Fibroblast of skin of back (primary cell): Measurements from ENCODE around the gene CAMTA1.
A peak's percentile ranks its signal among the peaks of the same experiment; 100 is the strongest.

Experiments
- DNase-seq: peaks from one replicate; pipeline ENCODE4 v3.0.0-alpha.2; 2013

The CAMTA1 gene

DNA sequence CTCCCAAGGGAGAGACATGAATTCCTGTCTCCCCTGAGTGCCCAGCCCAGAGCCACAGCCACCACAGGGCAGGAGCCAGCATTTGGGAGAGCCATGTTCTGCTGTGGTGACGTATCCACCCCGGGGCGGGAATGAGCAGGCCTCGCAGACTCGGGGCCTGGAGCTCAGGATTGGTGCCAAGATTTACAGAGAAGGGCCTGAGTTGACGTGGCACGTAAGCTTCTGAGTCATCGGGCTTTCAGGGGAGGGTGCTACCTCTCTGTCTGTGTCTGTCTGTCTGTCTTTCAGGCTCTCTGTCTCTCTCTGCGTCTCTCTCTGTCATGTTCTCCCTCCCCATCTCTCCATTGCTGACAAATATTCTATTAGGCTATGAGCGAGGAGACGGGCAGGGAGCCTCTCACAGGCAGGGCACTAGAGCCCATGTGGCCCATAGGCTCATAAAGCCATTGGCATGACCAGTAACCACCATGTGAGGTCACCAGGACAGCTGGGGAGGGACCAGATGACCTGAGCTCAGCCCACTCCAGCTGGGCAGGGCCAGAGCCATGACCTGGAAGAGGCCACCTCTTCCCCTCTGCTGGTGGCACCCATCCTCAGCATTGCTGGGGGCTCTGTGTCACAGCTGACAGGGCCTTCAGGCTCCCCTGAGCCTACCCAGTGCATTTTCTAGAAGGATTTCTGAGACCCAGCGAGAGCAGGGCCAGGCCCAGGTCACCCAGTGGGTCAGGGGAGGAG lies 685.8 kb downstream of the CAMTA1 start:
- peak; percentile 99 for DNase-seq

DNA sequence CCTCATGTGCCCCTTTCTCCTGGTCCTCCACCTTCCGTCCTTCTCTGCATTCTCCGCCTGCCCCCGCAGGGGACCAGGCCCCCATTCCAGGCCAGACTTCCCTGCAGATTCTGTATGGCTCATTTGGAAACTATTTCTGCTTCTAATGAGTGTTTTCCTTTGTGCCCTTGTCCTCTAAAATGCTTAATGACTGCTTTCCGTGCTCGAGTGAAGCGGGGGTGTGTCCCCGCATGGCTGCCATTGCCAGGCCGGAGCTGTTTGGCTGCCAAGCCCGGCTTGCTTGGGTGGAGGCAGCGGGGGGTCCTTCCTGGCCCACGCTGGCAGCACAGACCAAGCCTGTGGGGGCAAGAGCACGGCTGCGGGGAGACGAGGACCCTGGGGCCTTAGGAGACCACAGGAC lies 686.6 kb downstream of the CAMTA1 start:
- peak; percentile 95 for DNase-seq

DNA sequence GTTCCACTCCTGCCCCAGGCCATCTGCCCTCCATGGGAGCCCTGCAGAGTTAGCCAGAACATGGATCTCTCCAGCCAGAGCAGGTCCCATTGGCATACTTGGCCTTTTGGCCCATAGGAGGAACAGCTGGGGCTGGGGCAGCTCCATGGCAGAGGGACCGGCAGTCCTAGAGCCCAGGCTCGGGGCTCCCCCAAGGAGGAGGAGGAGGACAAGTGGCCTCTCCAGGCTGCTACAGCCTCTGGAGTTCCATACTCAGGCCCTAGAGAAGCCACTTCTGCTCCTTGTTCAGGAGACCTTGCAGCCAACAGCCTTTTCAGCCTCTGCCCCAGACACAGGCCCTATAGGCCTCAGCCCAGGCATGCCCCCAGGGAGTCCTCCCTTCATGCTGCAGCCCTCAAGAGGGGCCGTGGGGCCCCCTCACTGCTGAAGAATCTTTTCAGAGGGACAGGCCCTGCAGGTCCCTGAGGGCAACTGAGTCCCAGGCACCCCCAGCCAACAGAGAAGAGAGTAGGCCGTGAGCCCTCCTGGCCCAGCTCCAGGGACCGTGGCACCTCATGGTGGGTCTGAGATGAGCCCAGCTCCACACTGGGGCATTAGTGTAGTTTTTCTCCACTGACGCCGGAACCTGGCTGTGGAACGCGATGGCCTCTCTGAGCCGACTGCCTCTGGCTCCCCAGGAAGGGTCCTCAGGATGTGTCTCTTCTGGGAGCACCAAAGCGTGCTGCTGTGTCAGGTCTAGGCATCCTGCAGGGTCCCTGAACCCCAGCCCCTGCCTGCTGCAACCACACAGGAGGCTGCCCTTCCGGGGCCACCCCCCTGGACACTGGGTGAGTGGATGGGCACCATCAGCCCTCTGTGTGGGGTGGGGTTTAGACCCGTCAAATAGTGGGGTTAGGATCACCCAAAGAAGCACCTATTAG lies 688.2 kb downstream of the CAMTA1 start:
- no peak for DNase-seq

DNA sequence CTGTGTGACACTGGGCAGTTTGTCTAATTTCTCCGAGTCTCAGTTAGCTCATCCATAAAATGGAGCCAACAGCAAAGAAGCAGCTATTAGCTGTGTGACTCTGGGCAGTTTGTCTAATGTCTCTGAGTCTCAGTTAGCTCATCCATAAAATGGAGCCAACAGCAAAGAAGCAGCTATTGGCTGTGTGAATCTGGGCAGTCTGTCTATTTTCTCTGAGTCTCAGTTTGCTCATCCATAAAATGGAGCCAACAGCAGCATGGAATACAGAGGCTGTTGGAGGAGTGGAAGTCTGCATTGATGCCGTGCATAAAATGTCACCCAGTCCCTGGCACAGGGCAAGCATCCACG lies 688.9 kb downstream of the CAMTA1 start:
- DNase-seq = no peak

DNA sequence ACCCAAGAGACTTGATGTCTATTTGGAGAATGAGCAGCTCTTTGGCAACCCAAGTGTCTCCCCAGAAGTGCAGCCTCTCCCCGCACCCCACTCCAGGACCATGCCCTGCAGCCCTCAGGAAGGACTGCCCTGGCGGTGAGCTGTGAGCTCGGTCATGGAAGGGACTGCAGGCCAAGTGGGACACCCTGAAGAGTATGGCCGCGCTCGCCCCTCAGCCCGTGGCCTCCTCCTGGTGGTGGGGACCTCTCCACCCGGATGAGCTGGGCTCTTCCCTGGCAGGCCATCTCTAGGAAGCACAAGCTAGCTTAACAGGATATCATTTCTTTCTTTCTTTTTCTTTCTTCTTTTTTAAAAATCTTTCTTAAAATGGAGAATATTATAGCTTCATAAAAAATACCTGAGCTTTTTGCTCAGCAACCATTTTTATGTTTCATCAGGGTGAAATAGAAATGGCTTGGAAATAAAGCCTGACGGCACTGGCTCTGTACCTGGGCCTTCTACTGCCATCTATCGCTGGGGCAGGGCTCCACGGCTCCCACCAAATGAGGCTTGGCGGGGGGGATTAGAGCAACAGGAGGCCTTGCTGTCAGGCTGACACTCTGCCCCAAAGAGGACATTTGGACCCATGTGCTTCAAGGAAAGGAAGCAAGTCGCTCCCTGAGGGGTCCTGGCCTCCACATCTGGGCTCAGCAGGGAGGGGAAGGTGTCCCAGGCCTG lies 689.7 kb downstream of the CAMTA1 start:
- DNase-seq = no peak

DNA sequence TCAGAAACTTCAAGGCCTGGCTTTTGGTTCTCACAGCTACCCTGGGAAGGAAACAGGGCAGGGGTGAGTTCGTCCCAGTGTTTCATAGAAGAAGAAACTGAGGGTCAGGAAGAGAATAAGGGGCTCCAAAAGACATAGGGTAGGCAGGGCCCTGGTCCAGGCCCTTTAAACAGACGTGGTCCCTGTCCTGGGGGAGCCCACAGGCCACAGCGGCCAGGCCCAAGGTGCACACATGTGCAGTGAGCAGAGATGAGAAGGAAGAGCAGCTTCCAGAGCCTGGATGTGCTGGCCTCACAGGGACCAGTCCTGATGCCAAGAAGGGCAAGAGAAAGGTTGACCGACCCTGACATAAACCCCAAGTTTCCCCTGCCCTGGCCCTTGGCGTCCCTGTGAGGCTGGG lies 690.4 kb downstream of the CAMTA1 start:
- DNase-seq = no peak

DNA sequence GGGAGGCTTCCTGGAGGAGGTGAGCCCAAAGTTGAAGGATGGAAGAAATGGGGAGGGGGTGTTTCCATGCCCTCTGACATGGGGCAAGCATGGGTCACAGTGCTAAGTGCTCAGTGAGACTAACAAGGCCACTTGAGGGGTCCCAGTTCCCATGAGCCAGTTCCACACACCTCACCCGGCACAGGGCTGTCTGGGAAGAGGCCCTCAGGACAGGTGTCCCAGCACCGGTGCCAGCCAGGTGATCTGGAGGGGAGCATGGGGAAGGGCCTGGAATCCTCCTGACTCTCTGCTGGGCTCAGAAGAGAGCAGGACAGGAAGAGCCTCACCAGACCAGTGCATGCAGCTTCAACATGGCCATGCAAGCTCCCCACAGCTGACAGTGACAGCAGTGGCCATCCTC lies 691.1 kb downstream of the CAMTA1 start:
- DNase-seq = no peak

DNA sequence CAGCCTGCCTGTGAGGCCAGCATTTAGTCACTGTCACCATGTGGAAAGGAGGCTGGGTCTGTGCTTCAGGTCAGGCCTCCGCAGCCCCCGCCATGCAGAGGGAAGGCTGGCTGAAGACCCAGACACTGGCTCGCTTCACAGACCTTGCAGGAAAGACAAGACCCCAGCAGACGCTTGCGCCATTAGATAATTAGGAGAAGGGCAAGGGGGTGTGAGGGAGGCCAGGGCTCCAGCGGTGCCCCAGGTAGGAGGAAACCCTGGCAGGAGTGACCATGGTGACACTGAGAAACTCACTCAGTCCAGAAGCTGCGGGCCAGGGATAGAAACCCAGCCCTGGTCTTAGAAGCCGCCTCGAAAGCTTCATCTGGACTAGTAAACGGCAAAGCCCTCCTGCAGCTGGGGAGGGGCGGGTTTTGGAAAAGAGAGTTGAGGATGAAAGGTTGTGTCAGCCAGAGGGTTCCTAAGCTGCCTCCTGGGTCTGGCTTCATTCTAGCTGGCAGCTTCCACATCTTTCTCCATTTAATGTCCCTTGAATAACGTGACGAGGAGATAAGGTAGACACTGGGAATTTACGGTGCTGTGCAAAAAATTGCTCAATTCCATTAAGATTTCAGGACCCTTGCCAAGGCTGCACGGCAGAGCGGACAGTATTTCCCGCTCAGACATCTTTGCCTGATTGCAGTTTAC lies 691.8 kb downstream of the CAMTA1 start:
- no peak for DNase-seq

DNA sequence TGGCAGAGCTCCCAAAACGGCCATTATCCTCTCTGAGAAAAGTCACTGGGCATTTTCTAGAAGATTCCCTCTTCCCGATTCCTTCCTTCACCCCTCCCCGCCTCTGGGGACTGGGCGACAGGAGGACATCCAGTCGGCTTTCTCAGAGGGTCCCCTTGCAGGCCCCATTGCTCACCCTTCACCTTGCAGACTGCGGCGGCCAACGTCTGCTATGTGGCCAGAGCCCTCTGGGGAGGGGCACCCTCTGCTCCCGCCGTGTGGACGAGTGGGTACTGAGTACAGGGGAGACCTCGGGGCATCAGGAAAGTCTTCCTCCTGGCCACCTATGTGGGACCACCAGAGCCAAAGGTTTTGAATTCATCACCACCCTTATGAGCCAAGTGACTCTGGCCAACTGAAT lies 692.3 kb downstream of the CAMTA1 start:
- no peak for DNase-seq

DNA sequence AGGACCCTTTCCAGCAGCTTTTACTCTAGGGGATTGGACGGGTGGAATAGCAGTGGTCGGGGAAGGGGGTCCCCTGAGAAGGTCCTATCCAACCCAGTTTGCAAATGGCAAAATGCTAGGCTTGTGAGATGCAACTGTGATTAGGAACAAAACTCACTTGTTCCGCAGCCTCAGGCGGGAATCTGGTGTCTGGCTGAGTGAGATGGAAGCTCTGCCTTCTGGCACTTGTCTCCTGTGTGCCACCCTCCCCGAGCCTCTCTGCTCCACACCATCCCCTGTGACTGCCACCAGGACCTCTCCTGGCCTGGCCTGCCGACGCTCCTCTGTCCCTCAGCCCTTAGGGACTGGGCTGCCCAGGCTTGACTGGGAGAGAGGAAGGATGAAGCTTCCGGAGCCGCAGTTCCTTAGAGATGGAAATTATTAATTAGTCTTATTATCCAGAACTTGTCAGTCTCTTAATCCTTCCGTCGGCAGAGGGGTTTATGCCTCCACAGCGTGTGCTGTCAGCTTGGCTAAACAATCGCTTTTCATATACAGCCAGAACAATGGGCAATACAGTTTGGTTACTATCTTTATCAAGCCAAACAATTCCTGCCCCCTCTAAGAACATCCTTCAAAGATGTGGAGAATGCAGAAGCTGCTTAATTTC lies 693.0 kb downstream of the CAMTA1 start:
- DNase-seq = no peak

DNA sequence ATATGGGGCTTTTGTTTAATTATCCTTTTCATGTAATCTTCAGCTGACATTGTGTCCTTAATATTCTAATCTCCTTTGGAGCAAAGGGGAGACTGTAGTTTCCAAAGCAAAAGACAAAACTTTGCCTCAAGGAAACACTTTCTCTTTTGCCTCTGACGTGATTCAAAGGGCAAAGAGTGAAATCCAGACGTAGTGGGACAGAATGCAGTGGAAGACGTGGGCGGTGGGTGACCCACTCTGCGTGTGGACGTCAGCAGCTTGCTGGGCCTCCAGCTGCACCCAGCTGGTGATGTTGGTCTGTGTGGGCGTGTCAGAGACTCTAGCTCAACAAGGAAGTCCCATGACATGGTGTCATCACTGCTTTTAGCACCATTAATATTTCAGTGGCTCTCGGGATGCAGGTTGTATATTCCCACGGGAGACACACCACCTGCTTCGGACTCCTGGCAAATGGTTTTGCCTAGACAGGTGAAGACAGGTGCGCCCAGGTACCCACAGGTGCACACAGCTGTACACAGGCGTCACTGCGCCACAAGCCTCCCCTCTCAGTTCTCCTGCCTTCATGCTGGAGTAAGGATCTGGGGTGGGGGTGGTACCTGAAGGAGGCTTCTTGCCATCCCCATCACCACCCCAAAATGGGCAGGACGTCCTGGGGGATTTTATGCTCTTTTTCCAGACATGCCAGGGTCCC lies 693.7 kb downstream of the CAMTA1 start:
- peak; percentile 17 for DNase-seq

DNA sequence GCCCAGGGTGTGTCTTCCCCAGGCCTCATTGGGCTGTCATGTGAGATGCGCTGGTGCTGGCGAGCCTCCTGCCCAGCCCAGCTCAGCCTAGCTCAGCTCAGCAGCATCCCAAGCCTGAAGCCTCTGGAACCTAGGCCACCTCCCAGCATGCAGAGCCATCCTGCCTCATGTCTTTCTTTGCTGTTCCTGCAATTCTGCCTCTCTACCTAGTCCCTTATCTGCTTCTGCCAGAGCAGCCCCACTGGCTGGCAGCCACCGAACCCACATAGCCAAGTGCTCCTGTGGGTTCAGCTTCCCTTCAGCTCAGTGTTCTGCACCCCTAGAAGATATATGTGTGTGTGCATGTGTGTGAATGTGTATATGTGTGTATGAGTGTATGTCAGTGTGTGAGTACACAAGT lies 694.3 kb downstream of the CAMTA1 start:
- no peak for DNase-seq

DNA sequence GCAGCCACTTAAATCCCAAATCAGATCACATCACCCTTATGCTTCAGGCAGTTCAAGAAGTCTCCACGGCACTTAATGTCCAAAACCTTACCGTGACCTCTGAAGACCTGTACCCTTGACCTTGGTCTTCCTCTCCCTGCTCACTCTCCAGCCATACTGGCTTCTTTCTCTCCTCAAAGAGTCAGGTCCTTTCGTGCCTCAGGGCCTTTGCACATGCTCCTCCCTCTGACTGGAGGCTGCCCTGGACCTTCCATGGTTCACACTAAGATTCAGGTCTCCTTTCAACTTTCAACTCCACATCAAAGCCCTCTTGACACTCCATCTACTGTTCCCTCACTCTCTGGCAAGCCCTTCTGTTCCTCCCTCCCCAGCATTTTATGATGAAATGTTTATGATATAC lies 695.9 kb downstream of the CAMTA1 start:
- DNase-seq = no peak

DNA sequence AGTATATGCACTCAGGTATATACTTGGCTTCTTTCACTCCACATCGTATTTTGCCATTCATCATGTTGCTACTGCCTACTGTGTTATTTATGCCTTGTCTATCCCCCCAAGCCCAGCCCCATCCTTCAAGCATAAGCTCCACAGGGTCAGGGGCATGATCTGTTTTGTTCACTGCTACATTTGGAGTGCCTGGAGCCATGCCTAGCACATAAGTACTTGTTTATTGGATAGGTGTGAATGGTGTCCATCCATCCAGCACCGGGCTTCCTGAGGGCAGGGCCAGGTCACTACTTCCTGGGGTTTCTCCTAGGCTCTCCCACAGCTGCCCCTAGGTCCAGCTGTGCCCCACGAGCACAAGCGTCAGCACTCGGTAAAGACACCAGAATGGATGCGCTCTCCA lies 696.8 kb downstream of the CAMTA1 start:
- no peak for DNase-seq

DNA sequence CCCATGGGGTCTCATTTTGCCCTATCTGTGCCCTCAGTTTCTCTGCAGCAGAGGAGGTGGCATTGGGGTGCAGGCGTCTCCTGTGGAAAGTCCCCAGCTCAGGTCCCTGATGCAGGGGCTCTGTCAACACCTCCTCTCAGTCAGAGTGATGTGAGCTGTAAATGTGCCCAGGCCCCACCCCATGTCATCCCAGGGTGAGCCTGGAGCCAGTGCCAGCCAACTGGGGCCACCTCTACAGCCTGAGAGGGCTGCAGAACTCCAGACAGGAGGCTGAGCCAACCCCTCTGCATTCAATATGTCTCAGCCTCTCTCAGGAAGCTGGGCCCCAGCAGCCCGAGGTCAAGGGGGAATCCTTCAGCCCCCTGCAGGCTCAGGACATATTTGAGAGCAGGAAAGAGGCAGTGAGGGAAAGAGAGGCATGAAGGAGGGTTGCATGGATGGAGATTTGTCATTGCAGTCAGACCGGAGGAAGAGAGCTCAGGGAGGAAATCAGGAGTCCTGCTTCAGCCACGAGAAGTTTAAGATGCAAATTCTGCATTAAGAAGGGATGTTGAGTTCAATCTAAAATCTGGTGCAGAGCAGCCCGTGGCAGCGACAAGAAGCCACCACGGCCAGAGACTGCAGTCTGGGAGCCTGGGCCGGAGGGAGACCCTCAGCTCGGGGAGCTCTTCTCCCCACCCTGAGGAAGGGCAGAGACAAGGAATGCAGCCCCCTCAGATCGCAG lies 697.7 kb downstream of the CAMTA1 start:
- DNase-seq = no peak

DNA sequence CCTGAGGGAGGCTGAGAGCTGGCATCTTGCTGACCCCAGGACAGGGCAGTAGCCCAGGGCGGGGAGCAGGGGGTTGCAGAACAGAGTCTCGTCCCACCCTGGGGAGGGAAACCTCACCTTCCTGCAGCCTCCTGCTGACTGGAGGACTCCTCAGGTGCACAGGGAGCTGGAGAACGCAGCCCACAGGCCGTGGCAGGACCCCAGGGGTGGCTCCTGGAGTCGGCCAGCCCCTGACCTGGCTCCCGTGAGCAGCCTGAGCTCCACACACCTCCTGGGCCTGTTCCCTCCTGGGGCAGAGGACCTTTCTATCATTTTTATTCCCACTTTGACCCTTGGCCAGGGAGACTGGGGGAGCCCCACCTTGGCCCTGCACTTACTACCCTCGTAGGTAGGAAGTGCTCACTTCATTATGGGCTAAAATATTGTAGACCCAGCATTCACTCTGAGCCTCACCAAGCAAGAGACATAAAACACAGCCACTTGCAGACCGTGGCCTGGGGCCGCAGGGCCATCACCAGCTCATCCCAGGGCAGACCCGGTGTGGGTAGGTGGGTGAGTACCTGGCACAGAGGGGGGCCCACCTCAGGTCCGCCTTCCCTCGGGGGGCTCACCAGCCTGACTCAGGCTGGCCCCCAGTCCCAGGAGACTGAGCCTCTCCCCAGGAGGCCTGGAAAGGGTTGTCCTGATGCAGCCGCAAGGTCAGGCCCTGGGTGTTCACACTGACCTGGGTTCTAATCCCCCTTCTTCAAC lies 698.6 kb downstream of the CAMTA1 start:
- no peak for DNase-seq

DNA sequence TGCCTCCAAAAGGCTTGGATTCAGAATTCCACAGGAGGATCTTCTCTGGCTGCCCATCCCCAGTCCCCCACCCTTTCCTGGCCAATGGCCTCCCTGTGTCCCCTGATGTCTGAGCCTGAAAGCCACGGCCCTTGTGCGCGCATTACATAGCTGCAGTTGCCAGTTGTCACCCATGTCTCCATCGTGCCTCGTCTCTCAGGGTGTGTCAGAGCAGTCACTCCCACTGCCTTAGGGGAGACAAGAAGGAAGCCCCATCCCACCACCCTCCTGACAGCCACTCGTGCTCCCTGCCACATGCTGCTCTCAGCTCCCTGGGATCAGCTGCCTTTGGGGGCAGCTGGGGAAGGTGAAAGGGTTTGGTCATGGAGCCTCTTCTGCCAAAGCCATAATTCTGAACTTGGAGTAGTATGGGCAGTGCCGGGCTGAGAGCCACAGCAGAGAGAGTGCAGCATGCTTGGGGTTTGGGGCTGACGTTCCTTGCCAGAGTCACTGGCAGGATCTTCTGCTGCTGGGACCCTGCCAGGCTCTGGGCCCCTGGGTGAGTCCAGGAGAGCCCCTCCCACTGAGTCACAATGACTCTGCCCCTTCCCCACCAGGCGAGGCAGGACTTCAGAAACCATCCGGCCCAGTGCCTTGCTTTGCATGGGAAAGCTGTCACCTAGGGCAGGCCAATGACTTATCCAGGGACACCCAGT lies 700.0 kb downstream of the CAMTA1 start:
- DNase-seq = peak; percentile 19

DNA sequence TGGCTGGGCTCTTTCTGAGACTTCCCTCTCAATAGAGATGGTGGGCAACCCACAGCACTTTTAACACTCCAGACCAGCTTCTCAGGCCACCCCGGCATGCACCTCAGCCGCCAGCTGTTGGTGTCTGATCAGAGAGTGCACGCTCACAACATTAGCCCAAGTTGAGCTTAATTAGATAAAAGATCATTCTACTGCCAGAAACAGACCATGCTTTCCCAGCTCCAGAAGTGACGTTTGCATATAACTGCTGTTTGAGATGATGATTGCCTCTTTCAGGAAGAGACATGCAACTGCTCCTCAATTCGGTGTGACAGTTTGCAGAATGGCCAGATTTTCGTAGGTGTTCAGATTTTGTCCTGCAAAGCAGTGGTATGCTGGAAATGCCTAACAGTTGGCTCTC lies 700.6 kb downstream of the CAMTA1 start:
- DNase-seq = no peak

DNA sequence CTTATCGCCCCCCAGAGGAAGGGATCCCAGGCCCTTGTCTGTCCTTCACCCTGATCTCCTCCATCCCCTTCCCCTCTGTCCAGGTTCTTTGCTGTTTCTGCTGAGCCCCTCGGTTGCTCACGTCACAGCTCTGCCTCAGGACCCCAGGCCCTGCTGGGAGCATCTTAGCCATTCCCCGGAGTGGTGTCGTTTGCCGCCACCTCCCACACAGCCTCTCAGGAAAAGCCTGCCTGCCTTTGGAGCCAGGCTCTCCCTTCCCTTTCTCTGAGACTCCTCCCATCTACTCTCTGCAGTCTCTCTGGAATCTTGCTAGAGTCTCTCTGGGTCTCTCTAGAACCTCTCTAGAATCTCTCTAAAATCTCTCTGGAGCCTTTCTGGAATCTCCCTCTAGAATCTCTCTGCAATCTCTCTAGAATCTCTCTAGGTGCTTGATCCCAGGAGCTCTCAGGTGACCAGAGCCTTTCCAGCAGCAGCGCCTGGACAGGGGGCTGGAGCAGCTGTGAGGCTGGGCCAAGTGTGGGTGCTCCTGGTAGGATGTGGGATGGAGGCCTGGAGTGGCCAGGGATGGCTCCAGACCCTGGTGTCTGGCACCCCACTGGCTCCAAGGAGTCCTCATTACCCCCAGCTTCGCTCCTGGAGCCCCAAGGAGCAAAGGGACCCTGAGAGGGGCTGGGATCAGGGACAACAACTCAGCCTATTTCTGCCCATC lies 702.7 kb downstream of the CAMTA1 start:
- no peak for DNase-seq
